Thyroid gland (tissue), 4 donors: Measurements from ENCODE around the gene ABCC3.

ENCODE experiments used
- CTCF ChIP-seq, 6 experiments: fragments of 200-600 bp in 3 of 6; fragments of 450-650 bp in 3 of 6; sonication (generic) in 3 of 6; IDR thresholded peaks; one replicate each; pipeline ENCODE4 v1.5.1; 2016 to 2019; ENCODE audit warnings: antibody characterized with exemption in 6 of 6, mild to moderate bottlenecking in 2 of 6, inconsistent platforms in 1 of 6, moderate library complexity in 1 of 6
- POLR2A ChIP-seq, 2 donors: fragments of 450-650 bp; IDR thresholded peaks; one replicate each; pipeline ENCODE4 v1.6.1; 2017; ENCODE audit warnings: antibody characterized with exemption in 2 of 2, mild to moderate bottlenecking in 2 of 2, moderate library complexity in 1 of 2

DNA sequence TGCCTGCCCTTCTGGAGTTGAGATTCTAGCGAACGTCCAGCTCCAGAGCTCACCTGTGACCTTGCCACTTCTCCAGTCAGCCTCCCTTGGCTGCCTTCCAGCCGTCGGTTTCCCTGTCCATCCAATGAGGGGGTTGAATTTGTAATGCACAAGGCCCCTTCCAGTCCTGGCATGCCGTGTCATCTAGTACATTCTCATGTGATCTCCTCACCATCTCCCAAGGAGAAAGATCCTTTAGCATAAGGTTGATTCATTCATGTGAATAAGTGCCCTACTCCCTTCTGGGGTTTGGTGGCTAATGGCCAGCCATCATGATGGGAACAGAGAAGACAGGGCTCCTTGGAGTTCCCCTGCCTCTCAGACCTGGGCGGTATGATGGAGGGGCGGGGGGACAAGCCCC is 18.9 kb upstream of the ABCC3 start:
- no peak for TF ChIP-seq CTCF (IDR thresholded peaks at IDR 0.05)
- no peak for TF ChIP-seq POLR2A (IDR thresholded peaks at IDR 0.05)
